NCI-H187 (cell line): ENCODE results near the gene ANKRD23.
A peak's percentile ranks its signal among the peaks of the same experiment; 100 is the strongest.

ENCODE experiments used
- DNase-seq, 2 experiments: peaks; one replicate each; lab custom pipeline; 2025; lab: John Stamatoyannopoulos, UW

Gene ANKRD23

GRCh38 chr2:96838345-96839292 lies 5.2 kb downstream of the ANKRD23 start:
- DNase-seq = no peak

DNA sequence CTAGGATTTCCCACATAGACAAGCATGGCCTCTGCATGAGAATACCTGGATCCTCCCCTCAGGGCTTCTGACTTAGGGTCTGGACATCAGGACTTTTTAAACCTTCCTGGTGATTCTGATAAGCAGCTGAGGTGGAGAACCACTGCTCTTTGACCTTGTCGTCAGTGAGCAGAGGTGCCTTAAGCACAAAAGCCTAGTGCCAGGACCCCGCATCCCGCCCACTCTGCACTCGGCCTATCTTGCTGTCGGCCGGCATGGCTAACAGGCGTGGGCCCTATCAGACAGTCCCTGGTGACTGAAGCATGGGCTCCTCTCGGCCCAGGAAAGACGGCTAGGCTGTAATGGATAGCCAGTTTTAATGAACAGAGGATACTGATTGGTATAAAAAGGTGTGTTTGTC lies 6.2 kb downstream of the ANKRD23 start:
- DNase-seq = no peak

- no peak for DNase-seq
These were observed 8.0 kb downstream of the ANKRD23 start for GRCh38 chr2:96835830-96836229.

GRCh38 chr2:96832754-96833507 lies 10.9 kb downstream of the ANKRD23 start:
- peak; percentile 93 to 94 for DNase-seq

DNA sequence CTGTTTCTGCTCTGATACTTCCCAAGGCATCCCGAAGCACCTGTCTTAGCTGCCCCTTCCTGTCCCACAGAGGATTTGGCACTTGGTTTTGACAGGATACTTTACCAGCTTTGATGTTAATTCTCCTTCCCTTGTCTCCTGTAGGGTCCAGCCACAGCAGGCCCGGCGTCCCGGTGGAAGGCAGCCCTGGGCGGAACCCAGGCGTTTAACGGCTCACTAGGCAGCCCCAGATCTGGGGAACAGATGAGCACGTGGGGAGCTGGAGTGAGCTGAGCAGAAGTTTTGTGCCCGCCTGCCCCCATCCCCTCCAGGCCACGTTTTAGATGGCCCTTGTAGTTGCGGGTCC lies 11.4 kb downstream of the ANKRD23 start:
- no peak for DNase-seq

- no peak for DNase-seq
These were observed 12.1 kb downstream of the ANKRD23 start for GRCh38 chr2:96831679-96832078.

DNA sequence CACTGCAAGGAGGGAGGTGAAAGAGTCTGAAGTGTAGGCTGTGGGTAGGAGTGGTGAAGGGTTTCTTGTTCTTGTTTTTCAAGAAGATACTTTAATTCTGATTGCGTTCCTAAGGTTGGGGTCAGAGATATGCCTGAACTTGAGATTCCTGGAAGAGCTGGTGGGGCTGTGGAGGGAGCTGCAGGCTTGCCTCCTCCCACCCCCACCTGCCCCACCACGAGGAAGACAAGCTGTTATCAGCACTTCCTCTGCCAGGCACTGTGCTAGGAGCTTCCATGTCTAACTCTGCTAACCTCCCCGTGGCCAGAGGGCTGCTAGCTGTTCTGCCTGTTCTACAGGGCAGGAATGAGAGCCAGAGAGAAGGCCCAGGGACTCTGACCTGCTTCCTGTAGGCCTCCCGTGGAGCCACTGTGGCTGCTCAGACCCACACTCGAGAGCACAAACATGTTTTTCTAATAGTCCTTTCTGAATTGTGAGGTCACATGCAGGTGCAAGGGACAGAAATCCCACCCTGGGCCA lies 13.7 kb downstream of the ANKRD23 start:
- DNase-seq = no peak

DNA sequence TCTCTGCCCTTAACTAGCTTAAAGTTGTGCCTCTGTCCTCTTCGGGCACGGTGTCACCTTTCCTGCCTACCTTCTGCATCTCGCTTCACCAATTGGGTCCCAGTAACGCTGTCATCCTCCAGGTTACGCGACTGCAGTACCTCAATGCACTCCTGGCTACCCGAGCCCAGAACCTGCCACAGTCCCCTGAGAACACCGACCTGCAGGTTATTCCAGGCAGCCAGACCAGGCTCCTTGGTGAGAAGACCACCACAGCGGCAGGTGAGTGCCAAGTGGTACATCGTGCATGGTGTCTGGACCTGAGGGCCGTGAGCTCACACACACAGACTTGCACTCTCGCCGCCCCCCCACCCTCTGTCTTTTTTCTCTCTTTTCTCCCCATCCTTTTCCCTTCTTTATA lies 14.9 kb downstream of the ANKRD23 start:
- DNase-seq = no peak

DNA sequence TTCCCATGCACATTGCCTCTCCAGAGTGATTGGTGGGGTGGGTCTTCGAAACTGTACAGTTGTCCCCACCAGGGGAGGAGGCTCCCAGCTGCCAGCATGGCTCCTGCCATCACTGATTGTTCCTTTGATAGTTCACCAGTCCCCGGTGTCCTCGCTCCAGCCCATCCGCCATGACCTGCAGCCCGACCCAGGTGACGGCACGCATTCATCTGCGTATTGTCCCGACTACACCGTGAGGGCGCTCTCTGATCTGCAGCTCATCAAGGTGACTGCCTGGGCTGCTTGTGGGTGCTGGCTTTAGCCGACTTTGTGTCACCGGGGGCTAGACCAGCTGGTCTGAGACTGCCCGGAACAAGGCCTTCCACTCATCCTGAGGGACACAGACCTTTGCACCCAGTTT lies 15.4 kb downstream of the ANKRD23 start:
- DNase-seq = no peak

- no peak for DNase-seq
These were observed 17.1 kb downstream of the ANKRD23 start for GRCh38 chr2:96826546-96827278.

- no peak for DNase-seq
These were observed 18.8 kb downstream of the ANKRD23 start for GRCh38 chr2:96825057-96825456.

GRCh38 chr2:96824079-96824870 lies 19.5 kb downstream of the ANKRD23 start:
- no peak for DNase-seq

DNA sequence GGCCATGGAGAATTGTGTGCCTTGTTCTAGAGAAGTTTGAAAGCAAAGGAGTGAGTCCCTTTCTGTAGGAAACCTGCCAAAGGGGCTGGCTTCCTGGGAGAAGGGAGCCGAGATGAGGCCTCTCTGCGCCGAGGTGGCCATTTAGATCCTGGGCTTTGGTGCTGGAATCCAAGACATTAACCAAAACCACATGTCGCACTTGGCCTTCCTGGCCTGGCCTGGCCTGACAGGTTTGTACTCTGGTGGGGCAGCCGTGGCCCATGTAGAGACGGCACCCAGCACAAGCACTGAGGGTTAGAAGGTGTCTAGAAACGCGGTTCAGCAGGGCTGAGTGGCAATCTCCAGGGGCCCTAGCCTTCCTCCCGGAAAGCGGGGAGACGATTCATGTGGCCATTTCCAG lies 20.6 kb downstream of the ANKRD23 start:
- DNase-seq = no peak

- DNase-seq = no peak
These were observed 21.0 kb downstream of the ANKRD23 start for GRCh38 chr2:96822786-96823185.

- DNase-seq = no peak
These were observed 22.6 kb downstream of the ANKRD23 start for GRCh38 chr2:96821113-96821675.

- no peak for DNase-seq
These were observed 23.8 kb downstream of the ANKRD23 start for GRCh38 chr2:96819876-96820511.

DNA sequence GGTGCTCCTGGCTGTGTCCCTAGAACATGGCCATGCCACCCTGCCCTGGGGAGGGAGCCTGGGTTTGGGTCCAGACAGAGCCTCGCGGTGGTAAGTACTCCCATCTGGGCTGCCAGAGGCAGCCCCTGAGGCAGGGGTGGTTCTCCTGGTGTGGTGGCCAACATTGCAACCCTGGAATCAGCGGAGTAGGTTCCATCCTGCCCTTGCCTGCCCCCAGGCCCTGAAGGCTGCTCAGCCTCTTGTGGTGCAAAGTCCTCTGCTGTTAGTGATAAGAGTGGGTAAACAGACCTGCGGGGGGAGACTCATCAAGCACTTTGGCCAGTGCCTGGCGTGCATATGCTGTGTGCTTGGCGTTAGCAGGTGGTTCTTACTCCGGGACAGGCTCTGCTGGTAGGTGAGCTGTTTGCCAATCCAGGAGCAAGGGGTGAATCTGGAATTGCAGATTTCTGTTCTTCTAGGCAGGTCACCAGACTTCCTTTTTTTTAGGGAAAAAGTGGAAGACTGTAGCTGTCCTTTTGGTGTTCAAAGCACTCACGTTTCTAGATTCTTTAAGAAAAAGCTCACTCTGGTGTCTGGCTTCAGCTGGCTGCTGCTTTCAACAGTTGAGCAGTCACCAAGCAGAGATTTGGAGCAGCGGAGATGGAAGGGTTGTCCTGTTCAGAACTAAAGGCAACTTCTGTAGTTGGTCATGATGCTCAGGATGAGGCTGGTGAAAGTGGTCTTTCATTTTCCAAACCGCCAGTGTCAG lies 24.5 kb downstream of the ANKRD23 start:
- peak in 1 of 2 experiments; percentile 29 for DNase-seq

DNA sequence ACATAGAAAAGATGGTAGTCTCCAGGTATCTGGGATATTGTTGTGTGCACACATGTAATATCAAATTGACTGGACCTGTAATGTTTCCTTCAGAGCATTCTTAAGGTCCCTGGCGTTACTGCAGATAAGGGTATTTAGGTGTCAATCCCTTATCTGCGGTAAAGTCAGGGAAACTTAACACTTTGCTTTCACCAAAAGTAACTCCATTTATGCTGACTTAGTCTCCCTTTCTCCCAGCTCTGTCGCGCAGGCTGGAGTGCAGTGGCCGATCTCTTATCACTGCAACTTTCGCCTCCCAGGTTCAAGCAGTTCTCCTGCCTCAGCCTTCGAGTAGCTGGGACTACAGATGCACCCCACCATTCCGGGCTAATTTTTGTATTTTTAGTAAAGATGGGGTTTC lies 25.9 kb downstream of the ANKRD23 start:
- no peak for DNase-seq

DNA sequence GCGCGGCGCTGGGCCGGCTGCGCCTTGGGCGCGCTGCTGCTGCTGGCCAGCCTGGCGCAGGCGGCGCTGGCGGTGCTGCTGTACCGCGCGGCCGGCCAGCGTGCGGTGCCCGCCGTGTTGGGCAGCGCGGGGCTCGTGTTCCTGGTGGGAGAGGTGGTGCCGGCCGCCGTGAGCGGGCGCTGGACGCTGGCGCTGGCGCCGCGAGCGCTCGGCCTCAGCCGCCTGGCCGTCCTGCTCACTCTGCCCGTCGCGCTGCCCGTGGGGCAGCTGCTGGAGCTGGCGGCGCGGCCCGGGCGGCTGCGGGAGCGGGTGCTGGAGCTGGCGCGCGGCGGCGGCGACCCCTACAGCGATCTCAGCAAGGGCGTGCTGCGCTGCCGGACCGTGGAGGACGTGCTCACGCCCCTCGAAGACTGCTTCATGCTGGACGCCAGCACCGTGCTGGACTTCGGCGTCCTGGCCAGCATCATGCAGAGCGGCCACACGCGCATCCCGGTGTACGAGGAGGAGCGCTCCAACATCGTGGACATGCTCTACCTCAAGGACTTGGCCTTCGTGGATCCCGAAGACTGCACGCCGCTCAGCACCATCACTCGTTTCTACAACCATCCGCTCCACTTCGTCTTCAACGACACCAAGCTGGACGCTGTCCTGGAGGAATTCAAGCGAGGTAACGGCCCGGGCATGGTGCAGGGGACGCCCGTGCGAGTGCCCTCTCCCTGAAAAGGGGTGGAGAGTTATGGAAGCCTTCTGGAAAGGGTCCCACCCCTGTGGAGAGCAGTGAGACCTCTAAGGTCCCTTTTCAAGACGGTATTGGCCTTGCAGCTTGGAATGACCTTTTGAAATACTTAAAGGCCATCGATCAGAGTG lies 26.8 kb downstream of the ANKRD23 start:
- no peak for DNase-seq
